ENCODE data around the gene BOLA1.
A peak's percentile ranks its signal among the peaks of the same experiment; 100 is the strongest.
"Not testable (repeated sequence)": the region's sequence is repeated elsewhere in the genome, so short reads cannot be mapped to it uniquely, and the experiment has no call there.

Gene BOLA1, protein sequence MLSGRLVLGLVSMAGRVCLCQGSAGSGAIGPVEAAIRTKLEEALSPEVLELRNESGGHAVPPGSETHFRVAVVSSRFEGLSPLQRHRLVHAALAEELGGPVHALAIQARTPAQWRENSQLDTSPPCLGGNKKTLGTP

DNA sequence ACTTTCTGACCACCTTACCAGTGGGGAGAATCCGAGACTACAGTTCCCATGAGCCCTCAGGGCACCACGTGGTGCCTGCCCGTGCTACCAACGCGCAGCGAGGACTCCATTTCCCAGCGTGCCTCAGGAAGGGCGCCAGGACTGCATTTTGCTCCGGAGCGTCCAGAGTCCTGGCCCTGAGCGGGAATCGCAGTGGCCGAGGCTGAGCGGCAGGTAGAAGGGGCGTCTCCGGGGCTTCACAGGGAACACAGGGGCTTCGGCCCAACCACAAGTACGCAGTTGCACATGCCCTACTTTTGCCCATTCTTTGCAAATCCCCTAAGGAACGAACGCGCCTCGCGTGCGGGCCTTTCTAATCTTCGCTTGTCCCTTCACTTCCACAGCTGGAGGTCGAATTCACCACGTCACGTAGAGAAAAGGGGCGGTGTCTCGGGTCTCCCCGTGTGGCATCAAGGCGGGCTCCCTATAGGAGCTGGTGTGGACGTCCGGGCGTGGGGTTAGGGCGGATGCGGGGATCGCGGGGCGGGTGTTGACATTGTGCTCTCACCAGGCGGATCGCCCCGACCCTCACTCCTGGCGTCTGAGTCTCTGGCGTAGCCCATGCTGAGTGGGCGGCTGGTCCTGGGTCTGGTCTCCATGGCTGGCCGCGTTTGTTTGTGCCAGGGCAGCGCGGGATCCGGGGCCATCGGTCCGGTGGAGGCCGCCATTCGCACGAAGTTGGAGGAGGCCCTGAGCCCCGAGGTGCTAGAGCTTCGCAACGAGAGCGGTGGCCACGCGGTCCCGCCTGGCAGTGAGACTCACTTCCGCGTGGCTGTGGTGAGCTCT, at the start of gene BOLA1:
TSS of gene BOLA1 (plus strand) at position 109 of the 825 bp plus-strand sequence. CDS start at position 601, 492 bp downstream.
- FAIRE-seq (peak; percentile 92), DNase-seq (ENCODE audit: low spot score) (peak; percentile 95)

GRCh38 chr1:149849947-149850360, 49.4 kb upstream of the BOLA1 start:
- DNase-seq (ENCODE audit: low spot score) (no peak), FAIRE-seq (no peak)

GRCh38 chr1:149850732-149851345, 48.5 kb upstream of the BOLA1 start:
- not testable (repeated sequence) for DNase-seq (ENCODE audit: low spot score); FAIRE-seq

DNA sequence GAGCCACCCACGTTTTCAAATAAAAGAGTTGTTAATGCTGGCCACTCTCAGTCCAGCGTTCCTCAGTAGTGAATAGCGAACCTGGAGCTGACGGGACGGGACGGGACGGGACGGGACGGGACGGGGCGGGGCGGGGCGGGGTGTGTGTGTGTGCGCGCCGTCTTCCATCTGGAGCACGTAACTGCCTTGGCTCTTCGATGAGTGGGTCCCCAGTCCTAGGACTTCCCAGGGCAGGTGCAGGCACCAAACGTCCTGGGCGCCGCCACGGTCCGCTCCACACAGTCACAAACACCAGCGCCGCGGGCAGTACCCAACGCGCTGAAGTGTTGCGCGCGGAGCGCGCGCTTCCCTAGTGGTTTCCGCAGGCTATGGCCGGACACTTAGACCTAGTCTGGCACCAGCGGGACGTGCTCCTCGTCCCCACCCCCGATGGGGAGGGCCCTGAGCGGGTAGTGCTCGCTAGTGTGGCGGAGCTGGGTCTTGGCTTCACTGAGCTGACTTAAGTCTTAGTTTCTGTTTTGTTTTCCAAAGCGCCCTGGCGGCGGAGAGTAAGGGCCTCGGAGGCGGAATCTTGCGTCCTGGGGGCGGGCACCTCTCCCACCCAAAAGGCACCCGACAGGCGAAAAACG, 47.7 kb upstream of the BOLA1 start:
- not testable (repeated sequence) for FAIRE-seq; DNase-seq (ENCODE audit: low spot score)

- DNase-seq (ENCODE audit: low spot score); FAIRE-seq: not testable (repeated sequence)
These were observed 47.1 kb upstream of the BOLA1 start for GRCh38 chr1:149852263-149852662.

GRCh38 chr1:149860271-149860670, 39.1 kb upstream of the BOLA1 start:
- not testable (repeated sequence) for FAIRE-seq; DNase-seq (ENCODE audit: low spot score)

DNA sequence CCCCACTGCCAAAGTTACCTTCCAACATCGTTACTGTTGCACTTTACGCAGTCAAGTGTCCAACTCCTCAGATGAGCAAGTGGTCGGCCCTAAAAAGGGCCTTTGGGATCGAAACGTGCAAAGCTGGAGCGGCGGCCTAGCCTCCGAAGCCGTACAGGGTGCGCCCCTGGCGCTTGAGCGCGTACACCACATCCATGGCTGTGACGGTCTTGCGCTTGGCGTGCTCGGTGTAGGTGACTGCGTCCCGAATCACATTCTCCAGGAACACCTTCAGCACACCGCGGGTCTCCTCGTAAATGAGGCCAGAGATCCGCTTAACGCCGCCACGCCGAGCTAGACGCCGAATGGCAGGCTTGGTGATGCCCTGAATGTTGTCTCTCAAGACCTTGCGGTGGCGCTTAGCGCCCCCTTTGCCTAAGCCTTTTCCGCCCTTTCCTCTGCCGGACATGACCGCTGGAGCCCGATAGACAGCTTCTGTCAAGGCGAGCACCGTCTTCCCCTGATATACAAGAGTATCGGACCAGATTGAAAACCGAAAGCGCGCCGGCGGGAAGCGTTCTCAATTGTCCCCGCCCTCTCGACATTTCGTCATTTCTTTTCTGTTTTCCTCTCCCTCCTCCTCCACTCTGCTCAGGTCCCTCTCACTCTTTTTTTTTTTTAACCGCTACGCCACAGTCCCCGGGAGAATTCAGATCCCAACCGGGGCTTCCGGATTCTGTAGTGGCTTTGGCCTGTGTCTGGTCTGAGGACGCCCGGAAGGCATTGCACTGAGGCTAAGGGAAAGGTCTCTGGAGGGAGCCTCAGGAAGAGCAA, 38.5 kb upstream of the BOLA1 start:
- DNase-seq (ENCODE audit: low spot score), result not testable (repeated sequence)
- FAIRE-seq, result peak; percentile 56

DNA sequence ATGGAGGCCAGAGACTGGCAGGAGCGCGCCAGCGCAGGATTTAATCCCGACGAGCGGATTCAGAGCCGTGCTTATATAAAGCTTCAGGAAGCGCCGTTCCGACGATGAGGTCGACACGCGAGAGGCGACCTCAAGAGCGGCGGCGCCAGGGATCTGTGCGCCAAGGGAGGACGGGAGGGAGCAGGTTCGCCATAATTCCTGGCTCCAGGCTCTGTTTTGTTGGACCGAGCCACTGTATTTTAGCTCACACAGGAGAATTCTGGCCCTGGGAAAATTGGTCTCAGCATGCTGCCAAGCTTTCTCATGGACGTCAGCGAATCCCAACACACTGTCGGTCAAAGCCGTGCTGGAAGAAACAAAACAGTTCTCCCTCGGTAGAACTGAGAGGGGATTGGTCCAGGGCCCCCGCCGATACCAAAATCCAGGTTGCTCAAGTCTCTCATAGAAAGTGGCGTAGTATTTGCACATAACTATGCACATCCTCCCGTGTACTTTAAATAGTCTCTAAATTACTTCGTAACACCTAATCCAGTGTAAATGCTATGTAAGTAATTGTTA, 37.8 kb upstream of the BOLA1 start:
- not testable (repeated sequence) for FAIRE-seq; DNase-seq (ENCODE audit: low spot score)

GRCh38 chr1:149866887-149867286, 32.5 kb upstream of the BOLA1 start:
- FAIRE-seq; DNase-seq (ENCODE audit: low spot score): not testable (repeated sequence)

- not testable (repeated sequence) for FAIRE-seq; DNase-seq (ENCODE audit: low spot score)
These were observed 26.3 kb upstream of the BOLA1 start for GRCh38 chr1:149873060-149873459.

- DNase-seq (ENCODE audit: low spot score), result no peak
- no peak for FAIRE-seq
These were observed 22.0 kb upstream of the BOLA1 start for GRCh38 chr1:149877211-149877946.

GRCh38 chr1:149879556-149879955, 19.8 kb upstream of the BOLA1 start:
- no peak for FAIRE-seq
- DNase-seq (ENCODE audit: low spot score), result no peak

GRCh38 chr1:149881876-149882275, 17.5 kb upstream of the BOLA1 start:
- FAIRE-seq (no peak), DNase-seq (ENCODE audit: low spot score) (no peak)

DNA sequence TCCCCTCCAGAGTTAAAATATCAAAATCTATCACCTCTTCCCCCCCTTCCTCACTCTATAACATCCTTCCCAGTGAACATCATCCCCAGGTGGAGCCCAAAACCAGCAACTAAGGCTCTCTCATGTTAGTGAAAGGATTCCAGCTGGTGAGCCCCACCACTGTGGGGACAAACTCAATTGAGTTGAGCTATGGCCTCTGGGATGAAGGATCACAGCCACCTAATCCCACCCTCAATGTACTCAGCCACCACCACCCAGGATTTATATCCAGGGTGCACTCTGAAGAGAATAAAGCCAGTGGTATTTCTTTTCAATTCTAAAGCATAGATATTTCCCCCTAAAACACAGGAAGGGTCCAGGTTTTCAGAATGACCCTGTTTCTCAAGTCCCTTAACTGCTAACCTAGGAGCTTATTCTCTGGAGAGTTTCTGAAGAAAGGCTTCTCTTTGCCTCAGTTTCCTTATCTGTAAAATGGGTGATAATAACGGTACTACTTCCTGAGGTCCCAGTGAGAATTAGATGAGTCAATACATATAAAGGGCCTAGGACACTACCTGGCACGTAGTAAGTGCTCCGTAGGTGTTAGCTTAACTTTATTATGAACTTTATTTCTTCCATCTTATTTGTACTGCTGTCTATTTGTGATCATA, 15.6 kb upstream of the BOLA1 start:
- no peak for FAIRE-seq
- DNase-seq (ENCODE audit: low spot score), result no peak

- DNase-seq (ENCODE audit: low spot score) (peak; percentile 29), FAIRE-seq (no peak)
These were observed 14.7 kb upstream of the BOLA1 start for GRCh38 chr1:149884433-149885338.

DNA sequence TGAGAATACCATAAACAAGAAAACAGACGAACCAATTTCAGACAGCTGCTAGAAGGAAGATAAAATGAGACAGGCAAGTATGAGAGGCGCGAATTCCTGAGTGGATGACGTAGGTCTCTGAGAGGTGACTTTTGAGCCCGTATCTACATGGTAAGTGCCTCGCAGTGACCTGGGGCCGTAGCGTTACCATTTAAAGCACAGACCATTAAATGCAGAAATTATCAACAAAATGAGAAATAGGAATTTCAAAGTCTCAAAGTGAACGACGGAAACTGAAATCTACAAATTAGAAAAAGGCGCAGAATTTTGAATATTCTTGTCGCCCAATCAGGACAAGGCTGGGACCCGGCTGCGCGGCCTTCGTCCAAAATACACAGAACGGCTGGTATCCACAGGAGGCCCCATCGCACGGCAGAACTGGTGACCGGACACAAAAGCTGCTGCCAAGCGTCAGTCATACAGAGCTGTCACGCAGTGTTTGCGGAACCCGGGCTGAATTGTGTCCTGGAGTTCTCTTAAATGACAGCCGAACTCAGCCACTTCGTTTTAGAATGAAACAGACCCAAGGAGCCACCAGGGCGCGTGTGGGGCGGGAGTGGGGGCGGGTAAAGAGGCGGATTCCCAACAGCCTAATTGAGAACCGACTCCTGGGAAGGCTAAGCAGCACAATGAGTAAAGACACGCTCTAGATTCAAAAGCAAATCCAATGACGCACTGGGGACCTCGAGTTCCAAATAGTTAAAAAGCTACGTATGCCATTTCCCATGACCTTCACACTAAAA, 13.8 kb upstream of the BOLA1 start:
- no peak for FAIRE-seq

DNA sequence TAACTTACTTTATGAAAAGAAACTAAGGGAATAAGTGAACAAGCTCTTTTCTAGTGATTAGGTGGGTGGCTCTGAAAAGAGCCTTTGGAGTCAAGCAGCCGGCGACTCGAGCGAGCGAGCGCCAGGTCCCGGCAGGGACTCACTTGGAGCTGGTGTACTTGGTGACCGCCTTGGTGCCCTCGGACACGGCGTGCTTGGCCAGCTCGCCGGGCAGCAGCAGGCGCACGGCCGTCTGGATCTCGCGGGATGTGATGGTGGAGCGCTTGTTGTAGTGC, 13.3 kb upstream of the BOLA1 start:
- not testable (repeated sequence) for FAIRE-seq; DNase-seq (ENCODE audit: low spot score)

More for the DNA sequence above, 13.8 kb upstream of the BOLA1 start:
- DNase-seq (ENCODE audit: low spot score), result peak; percentile 55
